HepG2 (cell line): ENCODE measurements around the gene HIPK2. TPM values are rescaled to one million over a fixed set of nuclear protein-coding genes. Genes with fewer than 3 reads are reported as not detected.

Experiments used
- ATAC-seq: fragments of 200-7000 bp; cut with Tn5 transposase; 3 replicates; pipeline ENCODE4 v1.9.1; 2020; ENCODE audit warnings: mild to moderate bottlenecking, moderate library complexity
- BruUV-seq: library from RNA; stranded (reverse); fragments of 400-500 nt; replicated peaks from 2 replicates; lab custom pipeline; 2021; lab: Mats Ljungman, UMichigan
- CTCF ChIA-PET: fragments of 300-600 bp; formaldehyde crosslinking; extraction: SDS; loops from one replicate; lab custom pipeline; 2021; ENCODE audit warnings: low total read pairs, inconsistent platforms, low intra/inter-chr PET ratio; lab: Yijun Ruan, JAX
- POLR2A ChIA-PET: fragments of 350-600 bp; sonication (Branson Sonifier 250); formaldehyde crosslinking; loops from one replicate; lab custom pipeline; 2020; ENCODE audit warnings: antibody characterized with exemption, inconsistent platforms; lab: Yijun Ruan, JAX
- DNase-seq: peaks from one replicate; pipeline ENCODE4 v3.0.0-alpha.2; 2015; ENCODE audit warnings: low spot score
- FAIRE-seq: peaks from 3 replicates; lab custom pipeline; 2011; peaks lifted over from hg19 to GRCh38; lab: Jason Lieb, UNC
- H2AFZ ChIP-seq: one replicate; pipeline ENCODE4 v1.6.1; 2011; ENCODE audit warnings: low read length, inconsistent platforms
- H3K27ac ChIP-seq: fragments of 300-600 bp; 3 replicates; pipeline ENCODE4 v1.8.0; 2011; ENCODE audit warnings: mixed run types, mild to moderate bottlenecking, mixed read lengths, low read length, inconsistent platforms; ENCODE audit not compliant: insufficient read depth; ENCODE audit errors: extremely low read length
- H3K27me3 ChIP-seq, 2 experiments: fragments of 200-600 bp in 1 of 2; 2 replicates in 1 of 2; 3 replicates in 1 of 2; pipeline versions ENCODE4 v1.6.0 to v1.8.0; 2011; ENCODE audit warnings: low read length in 2 of 2, mild to moderate bottlenecking in 2 of 2, moderate library complexity in 2 of 2, inconsistent platforms in 1 of 2; ENCODE audit not compliant: insufficient read depth in 2 of 2, control insufficient read depth in 1 of 2
- H3K36me3 ChIP-seq, 2 experiments: fragments of 200-600 bp in 1 of 2; replicated peaks in 1 of 2; 2 replicates in 1 of 2; 3 replicates in 1 of 2; pipeline versions ENCODE4 v1.5.1 to v1.8.0; 2011; ENCODE audit warnings: low read length in 2 of 2, inconsistent platforms in 1 of 2; ENCODE audit not compliant: insufficient read depth in 2 of 2, control insufficient read depth in 1 of 2
- H3K4me1 ChIP-seq: 2 replicates; pipeline ENCODE4 v1.5.1; 2012; ENCODE audit warnings: low read length, inconsistent platforms; ENCODE audit not compliant: insufficient read depth
- H3K4me2 ChIP-seq: 2 replicates; pipeline ENCODE4 v1.6.0; 2011; ENCODE audit warnings: low read depth, low read length, inconsistent platforms
- H3K4me3 ChIP-seq, 3 experiments: fragments of 200-600 bp in 1 of 3; sonication (generic), shearing (Covaris generic) in 1 of 3; replicated peaks in 1 of 3; 2 replicates each; pipeline ENCODE4 v1.5.1; 2011 to 2016; ENCODE audit warnings: low read length in 3 of 3, inconsistent platforms in 2 of 3, low read depth in 2 of 3, mild to moderate bottlenecking in 2 of 3, control low read depth in 1 of 3, mixed read lengths in 1 of 3; ENCODE audit not compliant: insufficient read depth in 1 of 3
- H3K79me2 ChIP-seq: one replicate; pipeline ENCODE4 v1.6.1; 2011; ENCODE audit warnings: low read length, inconsistent platforms; ENCODE audit not compliant: insufficient read depth
- H3K9ac ChIP-seq: 2 replicates; pipeline ENCODE4 v1.6.0; 2011; ENCODE audit warnings: mild to moderate bottlenecking, low read depth, low read length, inconsistent platforms; ENCODE audit not compliant: insufficient read depth
- H3K9me3 ChIP-seq: 2 replicates; pipeline ENCODE4 v1.5.1; 2012; ENCODE audit warnings: mild to moderate bottlenecking, low read length
- H4K20me1 ChIP-seq: 2 replicates; pipeline ENCODE4 v1.6.0; 2011; ENCODE audit warnings: inconsistent platforms, mild to moderate bottlenecking, low read length, moderate library complexity; ENCODE audit not compliant: insufficient read depth
- AGO2 ChIP-seq: fragments of 200-400 bp; formaldehyde crosslinking; optimal IDR thresholded peaks from 2 replicates; pipeline ENCODE3; 2017; ENCODE audit warnings: mild to moderate bottlenecking, low read depth, low read length, moderate library complexity
- DBP ChIP-seq: sonication (generic); formaldehyde crosslinking; IDR thresholded peaks from 2 replicates; pipeline ENCODE4 v1.4.0; 2020; ENCODE audit warnings: missing genetic modification reagents; ENCODE audit errors: not compliant biosample characterization
- E2F2 ChIP-seq: sonication (generic); formaldehyde crosslinking; IDR thresholded peaks from 2 replicates; pipeline ENCODE4 v1.4.0; 2020; ENCODE audit warnings: missing genetic modification reagents, borderline replicate concordance
- RARG ChIP-seq: sonication (generic); formaldehyde crosslinking; IDR thresholded peaks from 2 replicates; pipeline ENCODE4 v1.4.0; 2020; ENCODE audit warnings: low read depth, mild to moderate bottlenecking, missing genetic modification reagents
- RFX5 ChIP-seq: IDR thresholded peaks from 2 replicates; pipeline ENCODE4 v1.6.1; 2011; ENCODE audit warnings: low read depth, low read length, improper control_type of control experiment
- SKI ChIP-seq: fragments of 450-650 bp; IDR thresholded peaks from one replicate; pipeline ENCODE4 v1.6.1; 2018; ENCODE audit warnings: mild to moderate bottlenecking; ENCODE audit not compliant: partially characterized antibody
- SOX5 ChIP-seq: IDR thresholded peaks from 2 replicates; pipeline ENCODE4 v1.6.1; 2016; ENCODE audit warnings: borderline replicate concordance
- SRY ChIP-seq: sonication (generic); formaldehyde crosslinking; IDR thresholded peaks from 2 replicates; pipeline ENCODE4 v1.8.0; 2022; ENCODE audit warnings: mild to moderate bottlenecking, missing genetic modification reagents
- STAT6 ChIP-seq: sonication (generic); formaldehyde crosslinking; IDR thresholded peaks from 2 replicates; pipeline ENCODE4 v1.4.0; 2020; ENCODE audit warnings: missing genetic modification reagents, mild to moderate bottlenecking, borderline replicate concordance
- TAF15 ChIP-seq: fragments of 200-400 bp; formaldehyde crosslinking; IDR thresholded peaks from one replicate; pipeline ENCODE4 v1.6.1; 2018; ENCODE audit warnings: mild to moderate bottlenecking, low read depth, low read length; ENCODE audit not compliant: poor library complexity, severe bottlenecking
- ZNF17 ChIP-seq: sonication (generic); formaldehyde crosslinking; IDR thresholded peaks from 2 replicates; pipeline ENCODE4 v1.5.0; 2020; ENCODE audit warnings: mild to moderate bottlenecking, missing genetic modification reagents
- ZNF24 ChIP-seq: fragments of 450-650 bp; IDR thresholded peaks from 2 replicates; pipeline ENCODE4 v1.6.1; 2017; ENCODE audit warnings: antibody characterized with exemption, mild to moderate bottlenecking
- ZNF598 ChIP-seq: sonication (generic); formaldehyde crosslinking; IDR thresholded peaks from 2 replicates; pipeline ENCODE4 v1.5.1; 2020; ENCODE audit warnings: mild to moderate bottlenecking, missing genetic modification reagents, borderline replicate concordance
- ZNF703 ChIP-seq: sonication (generic); formaldehyde crosslinking; IDR thresholded peaks from 2 replicates; pipeline ENCODE4 v1.5.1; 2020; ENCODE audit warnings: missing genetic modification reagents, mild to moderate bottlenecking, moderate library complexity, borderline replicate concordance
- ZNF776 ChIP-seq: sonication (generic); formaldehyde crosslinking; IDR thresholded peaks from 2 replicates; pipeline ENCODE4 v1.4.0; 2020; ENCODE audit warnings: mild to moderate bottlenecking, missing genetic modification reagents
- WGBS: methylation state at CpG from one replicate; pipeline ENCODE4 v1.1.6; 2017; ENCODE audit warnings: low lambda C conversion rate; 5-methylcytosine and 5-hydroxymethylcytosine counted together
- in situ Hi-C: cut with HindIII; loops from 2 replicates; pipeline ENCODE4 v1.10.0; 2017; ENCODE audit warnings: low pct_unique_long_range_greater_than_20kb; ENCODE audit not compliant: extremely low pct_ligation_motif_present
- intact Hi-C: fragments of 100-400 bp; cut with micrococcal nuclease; formaldehyde crosslinking; loops from one replicate; pipeline ENCODE4 v1.10.0; 2022; ENCODE audit not compliant: unreplicated experiment
- polyA plus RNA-seq, 8 experiments: library from polyadenylated mRNA; depleted of rRNA in 3 of 8; stranded (reverse) in 7 of 8; unstranded in 1 of 8; fragments of >200 nt; fragmentation: Illumina TruSeq in 4 of 8; extraction: Trizol in 4 of 8; gene quantifications; 2 replicates each; pipeline versions ENCODE4 v1.2.1 to v1.2.3, GENCODE V29; 2011 to 2016; ENCODE audit warnings: low read depth in 4 of 8, missing spikeins in 1 of 8, mixed read lengths in 1 of 8; ENCODE audit not compliant: insufficient read depth in 1 of 8
- total RNA-seq, 5 experiments: library from RNA; depleted of rRNA; stranded (reverse); fragments of >200 nt; fragmentation: Illumina TruSeq; extraction: Trizol; gene quantifications; 2 replicates each; pipeline ENCODE4 v1.2.3, GENCODE V29; 2016; ENCODE audit warnings: low read depth in 1 of 5

HIPK2 gene
- total and polyA plus RNA-seq, 2 of the 13 experiments (the other 11 are each of a cell fraction or from before 2014, with no cell fraction given) = 14.4 to 20.2 TPM

GRCh38 chr7:139613971-139614411, 163.8 kb downstream of the HIPK2 start:
- 96% methylated on average over 8 of the region's 10 CpGs for WGBS
- ChIA-PET POLR2A (no interaction called here), CTCF (no interaction called here)
- no peaks in the 10 kb centered on the region for H3K9me3 ChIP-seq
- intact Hi-C loops (no loop called here), in situ Hi-C loops (loop anchor here (10.0 kb wide), 1 partner anchor 391 kb away; no protein-coding TSS in a partner anchor)
- BruUV-seq = no TSS peak
- no peaks in the 10 kb centered on the region for H4K20me1 ChIP-seq
- no peak overlapping the region for H2AFZ ChIP-seq
- H3K9ac ChIP-seq = no peak overlapping the region
- H3K27ac ChIP-seq = no peak overlapping the region
- H3K36me3 ChIP-seq = peaks cover 25 to 75% of the 10 kb centered on the region in 2 experiments; a peak in 4 of 5 replicates
- 0 out of 2 replicates have a peak, but pooled peaks cover 4% of the 10 kb centered on the region for H3K4me1 ChIP-seq
- FAIRE-seq (no peak), DNase-seq (no peak), ATAC-seq (no peak)
- H3K27me3 ChIP-seq = no peaks in the 10 kb centered on the region
- no peak overlapping the region for H3K4me3 ChIP-seq
- no peak for TF ChIP-seq AGO2
- no peak for TF ChIP-seq RFX5
- no peak for TF ChIP-seq SRY (CRISPR knock-in tag)
- TF ChIP-seq E2F2 = no peak
- TF ChIP-seq ZNF598 = no peak
- TF ChIP-seq SKI = no peak
- TF ChIP-seq SOX5 (CRISPR knock-in tag) = no peak
- TF ChIP-seq ZNF703 = no peak
- TF ChIP-seq TAF15 = no peak
- TF ChIP-seq ZNF17 (CRISPR knock-in tag) = no peak
- TF ChIP-seq RARG (CRISPR knock-in tag) = no peak
- no peak for TF ChIP-seq DBP (CRISPR knock-in tag)
- no peak for TF ChIP-seq ZNF776
- TF ChIP-seq ZNF24 = no peak
- no peak for TF ChIP-seq STAT6
- no peaks in the 10 kb centered on the region for H3K79me2 ChIP-seq
- no peak overlapping the region for H3K4me2 ChIP-seq
